Keratinocyte (primary cell): ENCODE data around the gene ADAMTS17. TPM values are rescaled to one million over a fixed set of nuclear protein-coding genes. Genes with fewer than 3 reads are reported as not detected.

ENCODE experiments used
- DNase-seq: peaks from one replicate; pipeline ENCODE4 v3.0.0-alpha.2; 2011; ENCODE audit warnings: low read depth, missing footprints, low spot score
- FAIRE-seq: peaks from 2 replicates; lab custom pipeline; 2011; peaks lifted over from hg19 to GRCh38; lab: Jason Lieb, UNC
- H2AFZ ChIP-seq: 2 replicates; pipeline ENCODE4 v1.6.0; 2012; ENCODE audit warnings: low read length, control low read depth, inconsistent platforms; ENCODE audit not compliant: control insufficient read depth
- H3K27ac ChIP-seq: 2 replicates; pipeline ENCODE4 v1.5.1; 2011; ENCODE audit warnings: low read length; ENCODE audit not compliant: control insufficient read depth, insufficient read depth
- H3K27me3 ChIP-seq: 3 replicates; pipeline ENCODE4 v1.6.0; 2011; ENCODE audit warnings: low read length; ENCODE audit not compliant: control insufficient read depth, insufficient read depth; ENCODE audit errors: extremely low read depth
- H3K36me3 ChIP-seq, 2 experiments: 2 replicates in 1 of 2; 3 replicates in 1 of 2; pipeline ENCODE4 v1.5.1; 2011; ENCODE audit warnings: low read length in 2 of 2, mild to moderate bottlenecking in 1 of 2; ENCODE audit not compliant: control insufficient read depth in 2 of 2, insufficient read depth in 2 of 2; ENCODE audit errors: extremely low read depth in 1 of 2
- H3K4me1 ChIP-seq: 3 replicates; pipeline ENCODE4 v1.5.1; 2011; ENCODE audit warnings: low read length; ENCODE audit not compliant: control insufficient read depth, insufficient read depth; ENCODE audit errors: extremely low read depth
- H3K4me2 ChIP-seq: 3 replicates; pipeline ENCODE4 v1.6.0; 2011; ENCODE audit warnings: low read depth, low read length; ENCODE audit not compliant: control insufficient read depth, insufficient read depth; ENCODE audit errors: extremely low read depth
- H3K4me3 ChIP-seq, 3 experiments: fragments of 200-600 bp in 1 of 3; sonication (generic) in 1 of 3; 2 replicates in 2 of 3; 3 replicates in 1 of 3; pipeline ENCODE4 v1.5.1; 2011 to 2016; ENCODE audit warnings: low read length in 3 of 3, mild to moderate bottlenecking in 3 of 3, control low read depth in 2 of 3, inconsistent platforms in 1 of 3, low read depth in 1 of 3, mixed read lengths in 1 of 3, mixed run types in 1 of 3, moderate library complexity in 1 of 3; ENCODE audit not compliant: control insufficient read depth in 2 of 3, insufficient read depth in 2 of 3; ENCODE audit errors: extremely low read depth in 1 of 3
- H3K79me2 ChIP-seq: 2 replicates; pipeline ENCODE4 v1.6.0; 2012; ENCODE audit warnings: low read length; ENCODE audit not compliant: control insufficient read depth, insufficient read depth
- H3K9ac ChIP-seq: 3 replicates; pipeline ENCODE4 v1.6.0; 2011; ENCODE audit warnings: low read length; ENCODE audit not compliant: control insufficient read depth, insufficient read depth; ENCODE audit errors: extremely low read depth
- H3K9me1 ChIP-seq: 3 replicates; pipeline ENCODE4 v1.6.0; 2011; ENCODE audit warnings: low read length; ENCODE audit not compliant: control insufficient read depth, insufficient read depth; ENCODE audit errors: extremely low read depth
- H3K9me3 ChIP-seq: 2 replicates; pipeline ENCODE4 v1.5.1; 2012; ENCODE audit warnings: low read depth, low read length; ENCODE audit not compliant: control insufficient read depth
- H4K20me1 ChIP-seq: 3 replicates; pipeline ENCODE4 v1.6.0; 2011; ENCODE audit warnings: low read length; ENCODE audit not compliant: control insufficient read depth, insufficient read depth; ENCODE audit errors: extremely low read depth
- EZH2 ChIP-seq: IDR thresholded peaks from one replicate; pipeline ENCODE4 v1.6.1; 2012; ENCODE audit warnings: inconsistent platforms, mild to moderate bottlenecking, low read length, moderate library complexity
- dilution Hi-C: fragments of 300-500 bp; cut with MboI; formaldehyde crosslinking; loops from one replicate; pipeline ENCODE4 v1.7.0; 2020; ENCODE audit warnings: low sequenced_read_pairs; ENCODE audit not compliant: extremely low pct_ligation_motif_present
- polyA plus RNA-seq, 5 experiments: library from polyadenylated mRNA; depleted of rRNA in 3 of 5; stranded (reverse) in 3 of 5; stranded (forward) in 1 of 5; unstranded in 1 of 5; fragments of >200 nt; gene quantifications; 1 replicate in 1 of 5; 2 replicates in 3 of 5; 3 replicates in 1 of 5; pipeline versions ENCODE4 v1.2.1 to v1.2.3, GENCODE V29; 2011 to 2012; ENCODE audit warnings: missing spikeins in 2 of 5, low read depth in 1 of 5, low replicate concordance in 1 of 5
- TF ChIP-seq, protein P1 (sequence below), 3 experiments: IDR thresholded peaks in 1 of 3; conservative IDR thresholded peaks in 1 of 3; optimal IDR thresholded peaks in 1 of 3; 2 replicates in 2 of 3; 3 replicates in 1 of 3; pipeline versions ENCODE3 to v1.5.1; 2011; ENCODE audit warnings: low read length in 3 of 3, mild to moderate bottlenecking in 3 of 3, moderate library complexity in 2 of 3, control low read depth in 1 of 3, inconsistent platforms in 1 of 3; ENCODE audit not compliant: insufficient read depth in 2 of 3; ENCODE audit errors: extremely low read depth in 1 of 3

Gene ADAMTS17
- polyA plus RNA-seq, 1 donor (not counting 4 experiments of a cell fraction or from before 2014, with no cell fraction given): 0.18 TPM

DNA sequence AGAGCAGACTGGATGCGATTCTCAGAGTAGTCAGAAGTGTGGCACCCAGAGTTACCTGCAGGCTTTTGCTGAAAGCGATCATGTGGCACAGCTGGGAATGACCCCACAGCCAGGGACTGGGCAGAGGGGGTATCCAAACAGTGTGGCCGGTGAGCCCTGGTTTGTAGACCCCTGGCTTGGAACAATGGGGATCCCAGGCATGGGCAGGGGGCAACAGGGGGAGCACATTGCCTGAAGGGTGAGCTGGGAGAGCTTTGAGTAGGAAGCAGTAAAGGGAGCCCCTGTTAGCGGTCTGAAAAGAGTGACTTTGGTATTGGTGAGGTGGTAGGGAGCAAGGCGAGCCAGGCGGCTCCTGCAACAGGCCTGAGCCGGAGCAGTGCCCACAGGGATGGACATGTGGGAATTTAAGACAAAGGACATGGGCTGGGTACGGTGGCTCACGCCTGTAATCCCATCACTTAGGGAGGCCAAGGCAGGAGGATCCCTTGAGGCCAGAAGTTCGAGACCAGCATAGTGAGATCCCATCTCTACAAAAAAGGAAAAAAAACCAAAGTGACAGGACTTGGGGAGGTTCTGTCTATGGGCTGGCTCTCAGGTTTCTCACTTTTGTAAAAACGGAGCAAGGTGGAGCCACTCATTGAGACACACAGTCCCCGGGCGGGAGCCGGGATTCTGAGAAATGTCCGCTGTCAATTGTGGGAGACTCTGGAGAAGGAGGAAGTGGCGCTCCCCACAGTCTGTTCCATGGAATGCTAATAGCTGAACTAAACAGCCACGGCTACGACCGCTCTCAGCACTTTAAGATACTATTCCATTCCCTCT is 384.7 kb downstream of the ADAMTS17 start:
- Histone ChIP-seq H3K9me3 (no peaks in the 10 kb centered on the region), H2AFZ (no peak overlapping the region), H3K4me1 (peaks cover 5% of the 10 kb centered on the region), H3K36me3 (no peaks in the 10 kb centered on the region), H3K27ac (no peak overlapping the region), H3K79me2 (no peaks in the 10 kb centered on the region), H3K27me3 (peaks cover 21% of the 10 kb centered on the region), H3K4me3 (no peak overlapping the region), H3K9me1 (no peaks in the 10 kb centered on the region), H3K9ac (no peak overlapping the region), H4K20me1 (no peaks in the 10 kb centered on the region), H3K4me2 (no peak overlapping the region)
- no peak for FAIRE-seq
- TF ChIP-seq EZH2: no peak
- TF ChIP-seq, protein P1, sequence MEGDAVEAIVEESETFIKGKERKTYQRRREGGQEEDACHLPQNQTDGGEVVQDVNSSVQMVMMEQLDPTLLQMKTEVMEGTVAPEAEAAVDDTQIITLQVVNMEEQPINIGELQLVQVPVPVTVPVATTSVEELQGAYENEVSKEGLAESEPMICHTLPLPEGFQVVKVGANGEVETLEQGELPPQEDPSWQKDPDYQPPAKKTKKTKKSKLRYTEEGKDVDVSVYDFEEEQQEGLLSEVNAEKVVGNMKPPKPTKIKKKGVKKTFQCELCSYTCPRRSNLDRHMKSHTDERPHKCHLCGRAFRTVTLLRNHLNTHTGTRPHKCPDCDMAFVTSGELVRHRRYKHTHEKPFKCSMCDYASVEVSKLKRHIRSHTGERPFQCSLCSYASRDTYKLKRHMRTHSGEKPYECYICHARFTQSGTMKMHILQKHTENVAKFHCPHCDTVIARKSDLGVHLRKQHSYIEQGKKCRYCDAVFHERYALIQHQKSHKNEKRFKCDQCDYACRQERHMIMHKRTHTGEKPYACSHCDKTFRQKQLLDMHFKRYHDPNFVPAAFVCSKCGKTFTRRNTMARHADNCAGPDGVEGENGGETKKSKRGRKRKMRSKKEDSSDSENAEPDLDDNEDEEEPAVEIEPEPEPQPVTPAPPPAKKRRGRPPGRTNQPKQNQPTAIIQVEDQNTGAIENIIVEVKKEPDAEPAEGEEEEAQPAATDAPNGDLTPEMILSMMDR (optimal IDR thresholded peaks at IDR 0.05 in 1 of 3, IDR thresholded peaks at IDR 0.05 in 1 of 3, conservative IDR thresholded peaks at IDR 0.05 in 1 of 3; ENCODE audit: extremely low read depth in 1 of 3, insufficient read depth in 2 of 3, low read length in 3 of 3): no peak
- dilution Hi-C loops: no loop called here
- no peak for DNase-seq

DNA sequence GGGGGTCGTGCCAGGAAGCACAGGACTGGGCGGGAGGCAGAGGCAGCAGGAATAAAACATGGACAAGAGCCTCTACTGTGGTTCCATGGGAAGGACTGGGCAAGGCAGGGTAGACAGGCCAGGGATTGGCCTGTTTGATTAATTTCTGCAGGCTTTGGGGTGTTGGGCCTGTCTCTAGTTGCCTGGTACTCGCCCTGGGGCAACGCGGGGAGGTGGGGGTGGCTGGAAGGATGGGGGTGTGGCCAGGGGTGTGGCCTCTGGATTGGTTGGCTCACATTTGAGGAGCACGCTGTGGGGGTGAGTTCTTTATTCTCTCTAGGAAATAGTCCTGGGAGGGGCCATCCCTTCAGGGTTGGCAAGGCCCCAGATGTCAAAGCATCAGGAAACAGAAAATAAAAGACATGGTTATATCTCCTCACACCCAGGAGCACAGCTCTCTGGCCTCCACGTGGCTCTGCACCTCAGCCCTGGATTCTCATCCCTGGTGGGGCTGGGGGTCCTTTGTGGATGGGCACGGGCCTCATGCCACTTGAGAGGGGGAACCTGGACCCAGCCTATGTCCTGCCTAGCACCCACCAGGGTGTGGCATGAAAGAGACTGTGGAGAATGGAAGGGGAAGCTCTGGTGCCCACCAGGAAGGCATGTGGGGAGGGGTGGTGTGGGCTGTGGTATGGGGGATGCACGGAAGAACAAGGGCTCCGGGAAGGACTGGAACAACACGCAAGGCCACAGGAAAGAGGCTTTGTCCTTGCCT is 385.6 kb downstream of the ADAMTS17 start:
- no peaks in the 10 kb centered on the region for H3K79me2 ChIP-seq
- dilution Hi-C loops: no loop called here
- peaks cover 19% of the 10 kb centered on the region for H3K27me3 ChIP-seq
- H3K27ac ChIP-seq: no peak overlapping the region
- no peak overlapping the region for H3K4me3 ChIP-seq
- no peaks in the 10 kb centered on the region for H4K20me1 ChIP-seq
- no peak for TF ChIP-seq EZH2
- TF ChIP-seq, protein P1 (optimal IDR thresholded peaks at IDR 0.05 in 1 of 3, IDR thresholded peaks at IDR 0.05 in 1 of 3, conservative IDR thresholded peaks at IDR 0.05 in 1 of 3; ENCODE audit: extremely low read depth in 1 of 3, insufficient read depth in 2 of 3, low read length in 3 of 3): no peak
- H3K4me1 ChIP-seq: peaks cover 5% of the 10 kb centered on the region
- DNase-seq (peak; percentile 38), FAIRE-seq (peak; percentile 34)
- no peak overlapping the region for H3K9ac ChIP-seq
- no peak overlapping the region for H2AFZ ChIP-seq
- no peaks in the 10 kb centered on the region for H3K36me3 ChIP-seq
- no peak overlapping the region for H3K4me2 ChIP-seq
- H3K9me1 ChIP-seq: no peaks in the 10 kb centered on the region
- H3K9me3 ChIP-seq: no peaks in the 10 kb centered on the region
